Hematopoietic multipotent progenitor cell treated with erythropoietin and hydrocortisone succinate and interleukin-3 and kit ligand, for 6 days (in vitro differentiated cells): ENCODE results near the gene OPCML.

Experiments
- DNase-seq: peaks from one replicate; pipeline ENCODE4 v3.0.0-alpha.2; 2015

The OPCML gene

DNA sequence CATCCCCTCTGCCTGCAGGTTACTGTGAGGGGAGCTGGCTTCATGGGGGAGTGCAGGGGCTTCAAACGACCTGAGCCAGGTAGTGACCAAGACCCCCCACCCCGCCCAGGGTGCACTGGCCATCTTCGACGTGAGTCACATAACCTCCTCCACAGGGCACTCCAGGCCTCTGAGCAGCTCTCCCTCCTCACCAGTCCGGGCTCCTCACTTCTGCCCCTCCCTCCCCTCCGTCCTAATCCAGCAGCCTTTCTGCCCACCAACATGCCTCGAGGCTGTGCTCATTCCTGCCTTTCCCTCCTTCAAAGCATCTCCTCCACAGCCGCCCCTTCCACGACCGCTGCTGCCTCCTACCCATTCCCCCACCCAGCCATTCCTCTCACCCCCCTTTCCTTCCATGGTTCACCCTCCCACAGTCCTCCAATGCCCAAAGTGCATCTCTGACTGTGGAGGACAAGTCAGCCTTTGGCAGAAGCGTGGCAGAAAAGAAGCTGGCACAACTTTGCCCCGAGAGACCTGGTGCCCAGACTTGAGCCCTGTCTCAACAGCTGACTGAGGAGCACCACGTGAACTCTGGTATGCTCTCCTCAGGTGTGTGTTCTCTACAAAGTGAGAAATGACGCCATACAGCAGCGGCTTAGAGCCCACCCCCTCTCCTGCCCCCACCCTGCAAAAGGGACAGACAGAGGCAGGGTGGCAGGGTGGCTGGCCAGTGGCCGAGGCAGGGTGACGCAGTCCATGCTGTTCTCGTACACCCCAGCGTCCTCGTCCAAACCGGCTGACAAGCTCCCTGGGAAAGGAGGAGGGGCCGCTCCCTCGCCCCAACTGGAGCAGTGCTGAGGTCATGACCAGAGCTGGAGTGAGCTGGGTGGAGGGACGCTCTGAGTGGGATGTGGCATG is 30.4 kb downstream of the OPCML start:
- DNase-seq: no peak

DNA sequence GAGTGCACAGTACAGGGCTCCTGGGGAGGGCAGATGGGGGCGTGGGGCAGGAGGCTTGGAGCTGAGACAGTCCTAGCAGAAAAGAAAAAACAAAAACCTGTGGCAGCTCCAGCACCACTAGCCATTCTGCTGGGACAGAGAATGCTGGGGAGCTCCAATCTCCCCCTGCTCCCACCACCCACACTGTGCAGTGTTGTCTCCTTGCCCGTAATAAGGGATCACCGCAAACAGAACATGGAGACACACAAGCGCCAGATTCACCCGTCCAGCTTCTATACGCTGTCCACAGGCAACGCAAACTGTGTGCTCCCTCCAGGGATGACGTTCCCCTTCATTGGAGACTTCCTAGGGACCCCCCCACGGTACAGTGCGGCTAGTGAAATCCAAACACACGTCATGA is 31.4 kb downstream of the OPCML start:
- DNase-seq: no peak

DNA sequence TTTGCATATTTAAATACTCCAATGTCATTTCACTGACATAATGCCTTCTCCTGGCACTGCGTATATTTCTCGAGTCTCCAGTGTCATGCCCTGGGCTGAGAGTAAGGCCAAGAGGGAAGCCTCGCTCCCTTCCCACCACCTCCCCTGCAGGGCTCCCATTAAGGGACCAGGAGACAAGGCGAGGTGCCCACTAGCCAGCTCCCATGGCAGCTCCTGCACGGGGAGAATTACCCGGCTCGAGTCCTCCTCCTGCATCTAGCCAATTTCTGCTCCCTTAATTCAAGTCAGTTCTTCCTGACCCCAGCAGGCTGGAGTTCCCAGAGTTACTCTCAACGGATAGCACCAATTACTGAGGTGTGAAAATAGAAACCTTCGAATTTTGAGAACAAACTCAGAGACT is 31.9 kb downstream of the OPCML start:
- DNase-seq: no peak

DNA sequence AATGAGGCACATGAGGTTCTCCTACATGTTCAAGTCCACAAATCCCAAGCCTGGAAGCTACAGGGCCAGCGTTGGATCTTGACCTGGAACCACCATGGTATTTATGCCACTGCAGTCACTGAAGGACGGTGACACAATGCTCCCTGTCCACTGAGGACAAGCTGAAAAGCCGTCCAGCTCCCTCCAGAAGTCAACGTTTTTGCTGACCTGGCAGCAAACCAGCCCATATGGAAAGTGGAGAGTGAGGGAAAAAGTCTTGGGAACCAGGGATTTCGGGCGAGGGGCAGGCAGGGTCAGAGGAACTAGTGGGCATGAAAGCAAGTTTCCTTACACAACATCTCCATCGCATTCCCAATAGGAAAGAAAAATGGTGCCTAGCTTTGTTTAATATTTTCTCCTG is 33.3 kb downstream of the OPCML start:
- DNase-seq: no peak

DNA sequence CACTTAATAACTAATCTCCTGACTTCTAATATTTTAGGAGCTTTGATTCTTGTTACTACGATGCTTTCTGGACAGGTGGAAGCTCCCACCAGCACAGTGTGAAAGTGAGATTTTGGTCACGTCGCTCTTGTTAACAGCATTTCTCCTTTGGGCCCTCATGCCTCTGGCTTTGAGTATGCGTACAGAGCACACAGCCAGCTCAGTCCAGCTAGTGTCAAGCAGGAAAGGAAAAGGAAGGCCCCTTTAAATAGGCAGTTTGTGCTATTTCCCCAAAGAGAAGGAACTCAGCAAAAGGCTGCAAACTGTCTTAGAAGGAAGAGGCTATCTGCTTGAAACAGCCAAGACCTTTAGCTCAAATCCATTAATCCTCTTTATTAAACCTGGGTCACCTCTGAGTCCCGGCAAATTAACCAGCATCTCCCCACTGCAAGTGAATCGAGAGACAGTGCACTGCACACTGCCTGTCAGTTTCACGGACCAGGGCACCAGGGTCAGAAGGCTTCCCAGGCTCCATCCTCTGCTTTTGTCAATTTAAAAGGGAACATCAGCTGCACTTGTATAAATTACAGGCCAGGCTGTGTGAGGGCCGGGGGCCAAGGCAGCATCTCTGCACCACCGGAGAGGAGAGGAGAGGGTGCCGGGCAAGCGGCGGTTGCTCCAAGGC is 34.7 kb downstream of the OPCML start:
- DNase-seq: no peak

DNA sequence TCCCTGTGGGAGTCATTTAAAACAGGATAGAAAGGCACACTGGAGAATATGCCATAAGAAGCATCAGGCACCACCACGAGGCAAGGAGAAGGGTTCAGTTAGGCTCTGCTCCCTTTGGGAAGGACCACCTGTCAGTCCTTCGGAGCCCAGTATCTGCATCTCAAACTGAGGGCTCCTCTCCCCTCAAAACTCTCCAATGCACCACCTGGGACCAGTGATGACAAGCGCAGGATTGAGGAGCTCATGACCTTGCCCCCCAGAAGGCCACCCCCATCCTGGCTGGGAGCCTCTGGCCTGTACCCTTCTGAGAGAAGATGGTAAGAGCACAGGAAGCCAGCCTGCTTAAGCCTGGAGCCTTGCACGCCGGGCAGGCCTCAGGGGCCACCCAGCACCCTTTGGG is 39.4 kb downstream of the OPCML start:
- no peak for DNase-seq

DNA sequence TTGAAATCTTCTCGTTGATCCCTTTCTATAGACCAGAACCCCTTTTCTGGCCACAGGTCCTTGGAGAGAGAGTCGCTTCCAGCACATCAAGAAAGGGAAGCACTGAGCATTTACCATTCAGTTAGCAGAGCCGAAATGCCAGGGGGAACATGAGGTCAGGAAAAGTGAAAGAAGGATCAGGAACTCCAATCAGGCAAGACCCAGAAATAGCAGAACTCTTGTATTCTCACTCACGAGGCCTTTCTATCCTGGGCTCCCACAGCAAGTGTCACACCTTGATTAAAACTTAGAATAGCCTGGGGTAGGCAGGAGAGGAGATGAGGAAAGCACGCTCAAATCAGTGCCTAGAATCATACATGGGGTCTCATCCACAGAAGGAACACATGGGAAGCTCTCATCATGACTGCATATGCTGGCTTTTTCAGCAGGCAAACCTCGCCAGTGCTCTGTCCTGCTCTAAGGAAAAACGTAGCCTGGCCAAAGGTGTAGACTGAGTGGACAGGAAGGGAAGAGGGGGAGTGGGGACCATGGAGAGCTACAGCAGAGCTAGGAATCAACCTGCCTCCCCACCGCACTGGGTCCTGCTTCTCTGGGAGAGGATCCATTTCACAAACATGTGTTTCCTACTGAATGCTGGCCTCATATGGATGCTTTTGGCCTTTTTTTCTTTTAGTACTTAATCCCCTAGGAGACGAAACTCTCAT is 40.5 kb downstream of the OPCML start:
- DNase-seq: no peak

DNA sequence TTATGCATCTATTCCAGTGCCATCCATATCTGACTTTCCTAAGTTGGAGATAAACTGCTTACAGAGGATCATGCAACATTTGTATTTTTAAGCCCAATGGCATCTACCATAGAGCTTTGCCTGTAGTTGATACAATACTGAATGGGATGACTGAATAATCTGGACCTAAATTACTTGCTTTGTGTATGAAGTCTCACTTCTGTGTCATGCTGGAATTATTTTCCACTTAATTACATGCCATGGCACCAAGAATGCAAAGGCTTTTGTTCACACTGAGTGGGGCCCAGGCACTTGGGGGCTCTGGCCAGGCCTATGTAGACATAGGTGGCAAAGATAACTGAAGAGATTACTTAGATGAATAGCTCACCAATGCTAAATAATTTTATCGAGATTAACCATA is 51.6 kb downstream of the OPCML start:
- DNase-seq: no peak

DNA sequence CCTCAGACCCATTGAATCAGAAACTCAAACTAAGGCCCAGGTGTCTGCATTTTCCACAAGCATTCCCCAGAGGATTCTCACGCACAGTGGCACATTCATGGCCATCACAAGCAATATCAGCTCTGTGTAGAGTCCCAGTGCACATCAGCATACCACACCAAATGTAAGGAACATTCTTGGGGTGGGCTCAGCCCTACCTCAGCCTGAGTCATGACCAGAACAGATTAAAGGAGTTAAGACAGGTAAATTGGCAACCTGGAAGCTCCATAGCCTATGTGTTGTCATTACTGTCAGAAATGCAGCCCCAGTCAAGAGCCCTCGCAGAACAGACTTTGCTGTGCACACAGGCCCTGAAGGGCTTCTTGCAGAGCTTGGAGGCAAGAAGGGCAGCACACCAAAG is 53.1 kb downstream of the OPCML start:
- no peak for DNase-seq

DNA sequence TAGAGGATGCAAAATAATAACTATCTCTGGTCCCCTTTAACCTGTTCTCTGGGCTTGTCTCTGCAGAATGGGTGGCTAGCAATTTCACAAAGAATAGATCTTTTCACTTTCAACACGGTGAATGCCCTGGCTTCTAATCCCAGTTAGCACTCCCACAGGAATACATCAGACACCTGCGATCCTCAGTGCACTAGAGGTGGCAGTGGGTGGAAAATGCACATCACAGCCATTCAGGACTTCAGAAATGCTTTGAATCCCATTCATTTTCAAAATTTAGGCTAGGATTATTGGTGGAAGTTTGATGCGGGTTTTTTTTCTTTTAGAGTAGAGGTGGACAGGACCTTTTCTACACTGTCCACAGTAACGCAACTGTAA is 55.1 kb downstream of the OPCML start:
- no peak for DNase-seq

DNA sequence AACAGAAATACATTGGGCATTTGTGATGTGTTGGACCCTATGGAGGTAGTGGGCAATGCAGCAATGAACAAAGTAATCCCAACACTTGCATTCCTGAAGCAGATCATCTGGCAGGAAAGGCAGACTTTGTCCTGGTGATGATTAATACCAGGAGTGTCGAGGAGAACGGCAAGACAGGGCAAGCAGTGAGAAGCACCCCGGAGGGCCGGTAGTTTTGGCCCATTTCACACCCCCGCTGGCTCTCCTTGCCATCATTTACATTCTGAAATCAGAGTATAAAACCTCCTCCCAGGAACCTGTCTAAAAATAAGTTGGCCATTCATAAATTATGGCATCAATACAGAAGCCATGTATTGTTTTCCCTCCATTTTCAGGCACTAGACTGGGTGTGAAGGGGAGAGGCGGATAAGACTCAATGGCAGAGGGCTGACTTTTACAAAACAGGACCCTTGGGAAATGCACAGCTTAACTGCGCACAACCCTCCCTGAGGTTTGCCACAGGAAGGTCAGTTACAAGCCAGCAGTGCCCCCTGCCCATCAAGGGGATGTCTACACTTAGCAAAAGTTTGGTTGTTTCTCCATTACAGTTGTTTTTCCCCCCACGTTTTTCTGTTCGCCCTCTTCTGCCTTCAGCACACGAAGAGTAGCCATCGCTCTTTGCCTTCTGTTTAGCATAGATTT is 55.6 kb downstream of the OPCML start:
- no peak for DNase-seq

DNA sequence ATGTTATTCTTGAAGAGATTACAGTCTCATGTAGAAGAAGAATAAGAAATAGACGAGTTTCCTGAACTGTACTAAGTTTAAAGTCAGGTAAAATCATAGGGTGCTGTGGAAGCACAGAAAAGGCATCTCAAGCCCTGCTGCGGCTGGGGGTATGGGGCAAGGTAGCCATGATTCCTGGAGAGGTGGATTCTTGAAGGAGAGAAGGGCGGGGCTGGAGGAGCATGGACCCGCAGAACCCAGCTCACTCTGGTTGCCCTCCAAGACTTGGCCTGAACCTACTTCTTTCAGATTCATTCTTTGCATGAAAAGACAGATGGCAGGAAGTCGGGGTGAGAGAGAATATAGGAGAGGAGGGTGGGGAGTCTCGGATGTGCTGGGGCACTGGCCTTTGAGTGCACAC is 57.8 kb downstream of the OPCML start:
- DNase-seq: no peak

DNA sequence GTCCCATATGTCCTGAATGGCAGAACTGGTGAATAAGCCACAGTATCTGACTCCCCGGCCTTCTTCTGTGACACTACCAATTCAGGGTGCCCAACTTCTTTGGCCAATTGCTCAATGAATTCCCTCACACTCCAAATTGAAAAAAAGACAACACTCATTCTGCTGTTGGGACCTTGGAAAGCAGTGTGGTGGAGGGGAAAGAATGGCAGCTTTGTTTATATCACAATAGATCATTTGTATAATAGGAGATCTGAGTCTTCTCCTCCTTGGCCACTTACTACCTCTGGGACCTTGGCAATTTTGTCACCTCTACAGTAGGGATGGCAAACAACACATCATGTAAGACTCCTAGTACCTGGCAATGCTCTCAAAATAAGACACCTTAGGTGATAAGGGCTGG is 64.6 kb downstream of the OPCML start:
- no peak for DNase-seq

DNA sequence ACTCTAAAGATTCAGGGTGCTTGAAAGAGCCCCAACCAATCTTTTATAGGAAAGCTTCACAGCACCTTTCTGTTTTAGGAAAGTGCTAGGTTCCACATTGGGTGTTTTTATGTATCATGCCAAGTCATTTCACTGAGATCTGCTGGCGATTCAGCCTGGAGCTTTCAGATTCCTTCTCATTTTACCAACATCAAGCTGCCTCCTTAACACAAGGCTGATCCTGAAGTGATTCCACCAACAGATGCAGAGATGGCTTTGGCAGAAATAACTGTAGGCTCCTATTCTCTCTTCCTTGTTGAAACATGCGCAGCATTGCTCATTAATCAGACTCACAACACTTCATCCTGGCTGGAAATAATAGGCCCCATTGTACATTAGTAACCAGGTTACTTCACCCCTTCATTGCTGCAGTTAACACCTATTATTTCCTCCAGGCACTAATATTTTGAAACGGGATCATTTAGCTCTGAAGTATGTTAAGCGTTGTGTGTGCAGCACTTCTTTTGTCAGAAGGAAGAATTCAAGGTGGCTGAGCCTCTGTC is 89.0 kb downstream of the OPCML start:
- no peak for DNase-seq

DNA sequence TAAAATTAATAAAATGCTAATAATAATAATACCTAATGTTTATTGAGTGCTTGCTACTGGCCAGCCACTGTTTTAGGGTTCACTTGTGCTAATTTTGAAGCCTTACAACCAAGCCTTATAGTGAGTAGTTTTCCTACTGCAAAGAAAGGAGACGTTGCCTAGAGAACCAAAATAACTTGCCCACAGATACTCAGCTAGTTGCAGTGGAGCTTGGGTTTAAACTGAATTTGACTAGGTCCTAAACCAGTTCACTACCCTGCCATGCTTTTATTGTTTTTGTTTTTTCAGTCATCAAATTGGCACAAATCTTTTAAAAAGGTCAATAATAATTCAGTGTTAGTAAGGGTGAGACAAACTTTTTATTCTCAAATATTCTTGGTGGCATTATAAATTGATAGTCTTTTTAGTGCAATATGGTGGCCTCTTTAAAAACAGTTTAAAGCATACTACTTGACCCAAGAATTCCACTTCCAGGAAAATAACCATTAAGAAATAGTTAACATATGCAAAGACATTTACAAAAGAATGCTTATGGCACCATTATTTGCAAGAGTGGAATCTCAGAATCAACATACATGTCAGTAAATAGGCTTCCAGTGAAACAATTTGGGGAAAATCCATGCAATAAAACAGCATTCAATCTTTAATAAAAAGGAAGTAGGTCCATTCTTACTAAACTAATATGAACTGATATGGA is 90.2 kb downstream of the OPCML start:
- no peak for DNase-seq

DNA sequence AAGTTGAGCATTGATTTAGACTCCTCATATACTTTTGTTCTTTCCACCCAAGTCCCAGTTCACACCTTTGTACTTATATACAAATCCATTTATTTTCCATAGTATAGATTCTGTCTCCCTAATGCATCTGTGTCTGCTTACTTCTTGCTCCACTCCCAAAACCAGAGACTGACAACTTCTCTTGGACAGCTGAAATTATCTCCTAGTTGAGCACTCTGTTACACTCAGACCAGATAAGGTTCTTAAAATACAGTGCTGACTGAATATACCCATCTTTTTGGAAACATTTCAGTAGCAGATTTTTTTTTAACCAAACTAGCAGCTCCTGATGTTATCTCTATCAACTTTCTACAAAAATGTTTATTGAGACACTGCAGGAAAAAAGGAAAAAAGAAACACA is 106.3 kb downstream of the OPCML start:
- no peak for DNase-seq

DNA sequence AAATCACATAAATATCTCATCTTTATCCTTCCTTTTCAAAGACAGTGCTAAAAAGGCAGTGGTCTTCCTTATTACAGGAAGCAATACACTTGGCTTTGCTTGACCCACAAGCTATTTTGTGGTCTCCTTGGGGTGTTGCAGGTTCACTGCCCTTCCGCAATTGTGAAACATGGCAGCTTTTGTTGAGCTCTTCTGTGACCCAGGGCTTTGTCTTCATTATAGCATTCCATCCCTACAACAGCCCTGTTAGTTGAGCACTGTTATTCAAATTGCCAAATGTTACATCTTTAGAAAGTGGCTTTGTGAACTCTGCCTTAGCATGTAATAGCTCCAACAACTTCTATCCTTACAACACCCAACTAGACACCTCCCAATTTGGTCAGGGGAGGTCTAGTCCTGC is 107.1 kb downstream of the OPCML start:
- DNase-seq: no peak

DNA sequence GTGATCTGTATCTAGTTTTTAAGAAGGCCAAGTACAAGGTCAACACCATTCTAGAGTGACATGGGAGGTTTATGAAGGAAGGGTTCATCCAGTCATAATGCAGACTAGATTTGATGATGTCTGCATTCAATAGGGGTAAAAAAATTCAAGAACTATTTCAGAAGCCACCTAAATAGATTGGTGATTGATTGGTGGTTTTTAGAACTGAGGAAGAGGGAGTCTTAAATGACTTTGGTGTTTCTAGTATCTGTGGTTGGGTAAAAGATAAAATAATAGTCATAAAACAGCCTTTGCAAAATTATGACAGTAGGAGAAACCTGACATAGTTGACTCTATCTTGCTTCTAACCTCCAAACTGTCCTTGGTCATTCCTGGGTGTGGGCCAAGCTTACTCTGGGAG is 114.1 kb downstream of the OPCML start:
- DNase-seq: no peak

DNA sequence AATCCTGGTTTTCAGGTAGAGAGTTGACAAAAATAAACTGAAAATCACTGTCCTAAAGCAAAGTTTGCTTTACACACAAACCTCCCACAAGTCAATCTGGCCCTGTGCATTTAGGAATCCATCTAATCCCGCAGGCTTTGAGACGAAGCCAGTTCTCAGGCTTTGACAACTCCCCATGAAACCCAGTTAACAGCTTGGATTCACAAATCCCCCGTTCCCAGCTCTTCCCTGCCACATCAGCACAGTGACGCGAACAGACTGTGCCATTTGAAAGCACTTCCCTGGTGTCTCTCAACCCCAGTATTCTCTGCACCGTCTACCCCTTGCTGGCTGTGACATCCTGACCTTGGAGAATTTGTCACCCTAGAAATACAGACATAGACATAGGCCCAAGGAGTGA is 117.8 kb downstream of the OPCML start:
- no peak for DNase-seq

DNA sequence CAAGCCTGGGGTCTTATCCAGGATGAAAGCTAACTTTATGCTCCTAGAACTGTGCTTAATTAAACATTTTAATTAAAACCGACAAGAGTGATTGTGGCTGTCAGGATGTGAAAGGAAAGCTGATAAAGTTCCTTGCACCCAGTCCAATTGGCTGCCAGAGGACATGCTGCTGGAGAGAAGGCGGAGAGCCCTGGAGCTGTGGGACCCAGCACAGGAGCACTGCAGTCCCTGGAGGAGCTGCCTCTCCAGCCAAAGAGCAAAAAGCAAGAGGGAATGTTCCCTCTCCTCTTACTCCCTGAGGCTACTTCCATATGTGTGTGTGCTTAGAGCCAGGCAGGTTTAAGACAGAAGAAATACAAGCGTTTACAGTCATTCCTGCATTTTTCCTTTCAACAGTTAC is 118.6 kb downstream of the OPCML start:
- no peak for DNase-seq

DNA sequence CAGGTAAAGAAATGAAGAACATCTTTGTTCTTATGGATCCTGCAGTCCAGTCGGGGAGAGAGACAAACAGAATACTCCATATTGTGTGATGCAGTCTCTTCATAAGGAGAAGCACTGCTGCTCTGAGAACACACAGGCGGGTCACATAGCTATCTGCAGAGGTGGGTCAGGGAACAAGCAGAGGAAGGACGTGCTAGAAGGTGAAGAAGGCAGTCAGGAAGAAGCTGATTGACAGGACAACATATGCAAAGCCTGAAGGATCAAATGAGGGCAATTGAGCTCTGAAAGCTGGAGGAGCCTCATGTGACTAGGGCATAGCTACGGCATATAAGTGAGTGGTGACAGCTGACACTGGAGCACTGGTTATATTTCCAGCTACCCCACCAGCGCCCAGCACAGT is 122.5 kb downstream of the OPCML start:
- DNase-seq: no peak

DNA sequence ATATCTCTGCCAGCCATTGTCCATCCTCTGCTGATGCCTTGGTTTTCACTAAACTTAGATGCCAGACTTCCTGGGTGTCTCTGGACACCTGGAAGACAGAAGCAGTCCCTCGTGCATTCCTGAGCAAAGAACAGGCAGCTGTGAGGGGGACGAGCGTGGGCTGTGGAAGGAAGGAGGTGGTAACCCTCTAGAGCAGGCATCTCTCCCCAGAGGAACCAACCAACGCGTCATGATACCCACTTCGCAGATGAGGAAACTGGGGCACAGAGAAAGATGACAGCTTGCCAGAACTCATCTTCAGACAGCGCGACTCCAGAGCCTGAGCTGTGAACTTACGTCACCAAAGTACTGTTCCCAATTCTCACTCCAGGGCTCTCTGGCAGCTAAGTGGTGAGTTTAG is 123.4 kb downstream of the OPCML start:
- DNase-seq: no peak

DNA sequence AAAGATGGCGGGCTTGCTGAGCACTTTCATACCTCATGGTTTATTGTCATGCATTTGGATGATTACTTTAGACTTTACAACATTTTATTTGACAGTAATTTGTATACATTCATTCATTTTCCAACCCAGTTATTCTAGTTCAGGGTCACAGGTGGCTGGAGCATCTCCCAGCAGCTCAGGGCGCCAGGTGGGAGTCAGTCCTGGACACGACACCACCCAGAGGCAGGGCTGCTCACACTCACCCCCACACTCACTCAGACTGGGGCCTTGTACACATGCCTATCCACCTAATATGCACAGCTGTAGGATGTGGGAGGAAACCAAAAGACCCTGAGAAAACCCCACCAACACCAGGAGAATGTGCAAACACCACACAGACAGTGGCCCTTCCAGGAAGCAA is 123.9 kb downstream of the OPCML start:
- DNase-seq: no peak
